ENCODE measurements around the gene STEEP1.

STEEP1 gene

GRCh38 chrX:119573222-119573621, 8.0 kb upstream of the STEEP1 start:
- Histone ChIP-seq H3K27ac (ENCODE audit: low read length) (no peak overlapping the region), H3K4me1 (ENCODE audit: insufficient read depth, low read length) (peaks cover 25% of the 10 kb centered on the region), H3K9ac (ENCODE audit: low read depth, low read length) (peak overlapping the region; percentile 75; the same call in 1 of the 2 replicates), H3K36me3 (ENCODE audit: insufficient read depth, low read length) (peaks cover 17% of the 10 kb centered on the region), H4K20me1 (ENCODE audit: insufficient read depth, low read length) (peaks cover 7% of the 10 kb centered on the region; the same call in 1 of the 2 replicates), H3K27me3 (ENCODE audit: insufficient read depth, low read length, poor library complexity) (no peaks in the 10 kb centered on the region), H2AFZ (ENCODE audit: low read depth, low read length) (peak overlapping the region; percentile 90; the same call in 1 of the 2 replicates), H3K79me2 (ENCODE audit: insufficient read depth, low read length) (peaks cover 35% of the 10 kb centered on the region), H3K4me3 (ENCODE audit: low read depth in 1 of 2, low read length in 2 of 2) (peak overlapping the region; percentile 75 to 89; a peak in 3 of 4 replicates), H3K9me3 (ENCODE audit: insufficient read depth, low read length, severe bottlenecking) (no peaks in the 10 kb centered on the region), H3K4me2 (ENCODE audit: insufficient read depth, low read length) (peak overlapping the region; percentile 74)
- ATAC-seq (ENCODE audit: insufficient read depth, low read depth) = no peak
- no peak for TF ChIP-seq CTCF (IDR thresholded peaks at IDR 0.05; ENCODE audit: borderline replicate concordance, extremely low read depth, low read length, poor library complexity, severe bottlenecking)
- no peak for TF ChIP-seq EZH2 (IDR thresholded peaks at IDR 0.05; ENCODE audit: borderline replicate concordance, low read depth, low read length, severe bottlenecking)
- no peak for DNase-seq

- Histone ChIP-seq H3K36me3 (ENCODE audit: insufficient read depth, low read length) (no peaks in the 10 kb centered on the region; the same call in 1 of the 2 replicates), H2AFZ (ENCODE audit: low read depth, low read length) (no peak overlapping the region), H3K79me2 (ENCODE audit: insufficient read depth, low read length) (peaks cover 13% of the 10 kb centered on the region), H3K4me2 (ENCODE audit: insufficient read depth, low read length) (no peak overlapping the region), H3K9me3 (ENCODE audit: insufficient read depth, low read length, severe bottlenecking) (no peaks in the 10 kb centered on the region), H3K27ac (ENCODE audit: low read length) (no peak overlapping the region), H3K27me3 (ENCODE audit: insufficient read depth, low read length, poor library complexity) (no peaks in the 10 kb centered on the region), H4K20me1 (ENCODE audit: insufficient read depth, low read length) (peaks cover 3% of the 10 kb centered on the region; the same call in 1 of the 2 replicates), H3K4me1 (ENCODE audit: insufficient read depth, low read length) (peaks cover 16% of the 10 kb centered on the region), H3K4me3 (ENCODE audit: low read depth in 1 of 2, low read length in 2 of 2) (no peak overlapping the region), H3K9ac (ENCODE audit: low read depth, low read length) (no peak overlapping the region)
- no peak for DNase-seq
- TF ChIP-seq EZH2 (IDR thresholded peaks at IDR 0.05; ENCODE audit: borderline replicate concordance, low read depth, low read length, severe bottlenecking) = no peak
- no peak for TF ChIP-seq CTCF (IDR thresholded peaks at IDR 0.05; ENCODE audit: borderline replicate concordance, extremely low read depth, low read length, poor library complexity, severe bottlenecking)
- no peak for ATAC-seq (ENCODE audit: insufficient read depth, low read depth)
Measured at GRCh38 chrX:119570351-119570835, 5.2 kb upstream of the STEEP1 start.

- TF ChIP-seq CTCF (IDR thresholded peaks at IDR 0.05; ENCODE audit: borderline replicate concordance, extremely low read depth, low read length, poor library complexity, severe bottlenecking) = no peak
- TF ChIP-seq EZH2 (IDR thresholded peaks at IDR 0.05; ENCODE audit: borderline replicate concordance, low read depth, low read length, severe bottlenecking) = no peak
- no peaks in the 10 kb centered on the region for H3K4me1 ChIP-seq (ENCODE audit: insufficient read depth, low read length)
- no peak overlapping the region for H2AFZ ChIP-seq (ENCODE audit: low read depth, low read length)
- no peak overlapping the region for H3K4me2 ChIP-seq (ENCODE audit: insufficient read depth, low read length)
- peaks cover 12% of the 10 kb centered on the region; the same call in 1 of the 2 replicates for H3K79me2 ChIP-seq (ENCODE audit: insufficient read depth, low read length)
- H3K27ac ChIP-seq (ENCODE audit: low read length) = no peak overlapping the region
- no peak overlapping the region for H3K4me3 ChIP-seq (ENCODE audit: low read depth in 1 of 2, low read length in 2 of 2)
- no peaks in the 10 kb centered on the region; the same call in 1 of the 2 replicates for H4K20me1 ChIP-seq (ENCODE audit: insufficient read depth, low read length)
- no peak overlapping the region for H3K9ac ChIP-seq (ENCODE audit: low read depth, low read length)
- no peak for DNase-seq
- H3K9me3 ChIP-seq (ENCODE audit: insufficient read depth, low read length, severe bottlenecking) = no peaks in the 10 kb centered on the region
- peaks cover 4% of the 10 kb centered on the region; the same call in 1 of the 2 replicates for H3K36me3 ChIP-seq (ENCODE audit: insufficient read depth, low read length)
- no peak for ATAC-seq (ENCODE audit: insufficient read depth, low read depth)
- H3K27me3 ChIP-seq (ENCODE audit: insufficient read depth, low read length, poor library complexity) = no peaks in the 10 kb centered on the region
Measured at GRCh38 chrX:119552508-119552907, 12.7 kb downstream of the STEEP1 start.
